SK-N-MC (cell line): ENCODE measurements around the gene MAML3.

Experiments
- EZH2 ChIP-seq: fragments of 200-600 bp; sonication (generic); IDR thresholded peaks from one replicate; pipeline ENCODE4 v1.6.1; 2017; ENCODE audit warnings: antibody characterized with exemption
- FOXP2 ChIP-seq: optimal IDR thresholded peaks from 2 replicates; pipeline ENCODE3; 2011; ENCODE audit warnings: mild to moderate bottlenecking, moderate library complexity; ENCODE audit not compliant: insufficient read depth; ENCODE audit errors: extremely low read length, control extremely low read depth
- POLR2AphosphoS5 ChIP-seq: IDR thresholded peaks from 2 replicates; pipeline ENCODE4 v1.6.1; 2012; ENCODE audit warnings: mild to moderate bottlenecking, low read depth, low read length, borderline replicate concordance

DNA sequence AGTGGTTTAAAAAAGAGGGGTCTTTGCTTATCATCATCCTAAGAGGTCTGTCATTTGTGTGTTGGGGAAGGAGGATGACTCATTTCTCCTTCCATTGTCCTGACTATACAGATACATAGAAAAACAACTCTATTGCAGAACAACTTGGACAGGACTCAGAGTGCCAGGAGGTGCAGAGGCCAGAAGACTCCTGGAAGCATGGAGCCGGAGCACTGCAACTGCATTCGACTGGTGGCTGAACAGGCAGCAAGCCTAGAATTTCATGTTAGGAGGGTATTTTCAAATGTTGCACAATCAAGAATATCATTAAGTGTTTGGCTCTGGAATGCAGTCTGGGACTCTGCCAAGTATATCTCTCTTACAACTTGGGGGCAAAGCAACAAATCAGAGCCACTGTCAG lies 35.0 kb upstream of the MAML3 start:
- TF ChIP-seq POLR2AphosphoS5 (no peak), EZH2 (no peak), FOXP2 (peak; percentile 76)
